Skeletal muscle tissue (tissue), 4 donors: ENCODE measurements around the gene CDH2. TPM values are rescaled to one million over a fixed set of nuclear protein-coding genes. Genes with fewer than 3 reads are reported as not detected.

ENCODE experiments used
- H3K27ac ChIP-seq: one replicate; pipeline ENCODE4 v1.7.0; 2013; ENCODE audit warnings: mild to moderate bottlenecking, low read depth, low read length, inconsistent platforms
- H3K27me3 ChIP-seq, 3 donors: one replicate each; pipeline ENCODE4 v1.7.0; 2013; ENCODE audit warnings: low read length in 3 of 3; ENCODE audit not compliant: control insufficient read depth in 3 of 3, insufficient read depth in 3 of 3
- H3K36me3 ChIP-seq, 3 donors: one replicate each; pipeline ENCODE4 v1.7.0; 2013; ENCODE audit warnings: low read length in 3 of 3; ENCODE audit not compliant: control insufficient read depth in 3 of 3, insufficient read depth in 3 of 3
- H3K4me1 ChIP-seq, 3 donors: one replicate each; pipeline ENCODE4 v1.7.0; 2013; ENCODE audit warnings: low read length in 3 of 3, mild to moderate bottlenecking in 3 of 3; ENCODE audit not compliant: control insufficient read depth in 3 of 3, insufficient read depth in 3 of 3
- H3K4me3 ChIP-seq, 3 donors: one replicate each; pipeline ENCODE4 v1.7.0; 2013; ENCODE audit warnings: low read length in 3 of 3
- H3K9ac ChIP-seq, 3 donors: one replicate each; pipeline ENCODE4 v1.7.0; 2013; ENCODE audit warnings: low read length in 3 of 3, mild to moderate bottlenecking in 3 of 3, moderate library complexity in 2 of 3, low read depth in 1 of 3
- H3K9me3 ChIP-seq, 3 donors: one replicate each; pipeline ENCODE4 v1.7.0; 2013; ENCODE audit warnings: low read length in 3 of 3; ENCODE audit not compliant: control insufficient read depth in 3 of 3
- total RNA-seq: library from RNA; depleted of rRNA; stranded (reverse); fragments of >200 nt; gene quantifications from one replicate; pipeline ENCODE4 v1.2.3, GENCODE V29; 2014
- donor health status: Osteomylitis.

The CDH2 gene
- total RNA-seq, 1 donor from 2014 or later, result 4.7 TPM

- Histone ChIP-seq H3K36me3 (no peaks in the 10 kb centered on the region), H3K27me3 (no peaks in the 10 kb centered on the region), H3K4me3 (no peak overlapping the region), H3K9ac (no peak overlapping the region), H3K4me1 (no peaks in the 10 kb centered on the region), H3K9me3 (no peaks in the 10 kb centered on the region), H3K27ac (no peak overlapping the region)
Observed at GRCh38 chr18:28075501-28075900, 101.4 kb downstream of the CDH2 start.

GRCh38 chr18:28074076-28074475 is 102.9 kb downstream of the CDH2 start:
- Histone ChIP-seq H3K36me3 (no peaks in the 10 kb centered on the region), H3K27me3 (no peaks in the 10 kb centered on the region), H3K9ac (no peak overlapping the region), H3K4me1 (no peaks in the 10 kb centered on the region), H3K27ac (no peak overlapping the region), H3K4me3 (no peak overlapping the region), H3K9me3 (no peaks in the 10 kb centered on the region)

GRCh38 chr18:28073658-28074057 is 103.3 kb downstream of the CDH2 start:
- Histone ChIP-seq H3K27me3 (no peaks in the 10 kb centered on the region), H3K4me1 (no peaks in the 10 kb centered on the region), H3K36me3 (no peaks in the 10 kb centered on the region), H3K4me3 (no peak overlapping the region), H3K9ac (no peak overlapping the region), H3K27ac (no peak overlapping the region), H3K9me3 (no peaks in the 10 kb centered on the region)

- Histone ChIP-seq H3K27me3 (no peaks in the 10 kb centered on the region), H3K36me3 (no peaks in the 10 kb centered on the region), H3K9me3 (no peaks in the 10 kb centered on the region), H3K4me3 (no peak overlapping the region), H3K4me1 (no peaks in the 10 kb centered on the region), H3K27ac (no peak overlapping the region), H3K9ac (no peak overlapping the region)
Observed at GRCh38 chr18:28071199-28071598, 105.7 kb downstream of the CDH2 start.

- Histone ChIP-seq H3K9ac (no peak overlapping the region), H3K4me3 (no peak overlapping the region), H3K36me3 (no peaks in the 10 kb centered on the region), H3K27ac (no peak overlapping the region), H3K27me3 (no peaks in the 10 kb centered on the region), H3K4me1 (no peaks in the 10 kb centered on the region), H3K9me3 (no peaks in the 10 kb centered on the region)
Observed at GRCh38 chr18:28068207-28068606, 108.7 kb downstream of the CDH2 start.

GRCh38 chr18:28067346-28067745 is 109.6 kb downstream of the CDH2 start:
- Histone ChIP-seq H3K4me1 (no peaks in the 10 kb centered on the region), H3K9ac (no peak overlapping the region), H3K27me3 (no peaks in the 10 kb centered on the region), H3K36me3 (no peaks in the 10 kb centered on the region), H3K4me3 (no peak overlapping the region), H3K27ac (no peak overlapping the region), H3K9me3 (no peaks in the 10 kb centered on the region)

- Histone ChIP-seq H3K9me3 (no peaks in the 10 kb centered on the region), H3K27ac (no peak overlapping the region), H3K27me3 (no peaks in the 10 kb centered on the region), H3K36me3 (no peaks in the 10 kb centered on the region), H3K9ac (no peak overlapping the region), H3K4me1 (no peaks in the 10 kb centered on the region), H3K4me3 (no peak overlapping the region)
Observed at GRCh38 chr18:28065793-28066186, 111.1 kb downstream of the CDH2 start.

GRCh38 chr18:28065031-28065792 is 111.7 kb downstream of the CDH2 start:
- Histone ChIP-seq H3K4me3 (no peak overlapping the region), H3K36me3 (no peaks in the 10 kb centered on the region), H3K27ac (no peak overlapping the region), H3K4me1 (no peaks in the 10 kb centered on the region), H3K9me3 (no peaks in the 10 kb centered on the region), H3K9ac (no peak overlapping the region), H3K27me3 (no peaks in the 10 kb centered on the region)

- no peak overlapping the region for H3K27ac ChIP-seq
- H3K4me3 ChIP-seq, result no peak overlapping the region
- H3K4me1 ChIP-seq, result no peaks in the 10 kb centered on the region
- H3K27me3 ChIP-seq, result no peaks in the 10 kb centered on the region
- no peaks in the 10 kb centered on the region for H3K9me3 ChIP-seq
- no peak overlapping the region for H3K9ac ChIP-seq
- no peaks in the 10 kb centered on the region for H3K36me3 ChIP-seq
Observed at GRCh38 chr18:28063926-28064325, 113.0 kb downstream of the CDH2 start.

GRCh38 chr18:28063271-28063761 is 113.6 kb downstream of the CDH2 start:
- Histone ChIP-seq H3K36me3 (no peaks in the 10 kb centered on the region), H3K27me3 (no peaks in the 10 kb centered on the region), H3K27ac (no peak overlapping the region), H3K9me3 (no peaks in the 10 kb centered on the region), H3K4me3 (no peak overlapping the region), H3K4me1 (no peaks in the 10 kb centered on the region), H3K9ac (no peak overlapping the region)
